ENCODE results near the gene TRAP1. TPM values are rescaled to one million over a fixed set of nuclear protein-coding genes. Genes with fewer than 3 reads are reported as not detected.

The TRAP1 gene
- total RNA-seq, 1 donor from 2014 or later, result 97.3 TPM

DNA sequence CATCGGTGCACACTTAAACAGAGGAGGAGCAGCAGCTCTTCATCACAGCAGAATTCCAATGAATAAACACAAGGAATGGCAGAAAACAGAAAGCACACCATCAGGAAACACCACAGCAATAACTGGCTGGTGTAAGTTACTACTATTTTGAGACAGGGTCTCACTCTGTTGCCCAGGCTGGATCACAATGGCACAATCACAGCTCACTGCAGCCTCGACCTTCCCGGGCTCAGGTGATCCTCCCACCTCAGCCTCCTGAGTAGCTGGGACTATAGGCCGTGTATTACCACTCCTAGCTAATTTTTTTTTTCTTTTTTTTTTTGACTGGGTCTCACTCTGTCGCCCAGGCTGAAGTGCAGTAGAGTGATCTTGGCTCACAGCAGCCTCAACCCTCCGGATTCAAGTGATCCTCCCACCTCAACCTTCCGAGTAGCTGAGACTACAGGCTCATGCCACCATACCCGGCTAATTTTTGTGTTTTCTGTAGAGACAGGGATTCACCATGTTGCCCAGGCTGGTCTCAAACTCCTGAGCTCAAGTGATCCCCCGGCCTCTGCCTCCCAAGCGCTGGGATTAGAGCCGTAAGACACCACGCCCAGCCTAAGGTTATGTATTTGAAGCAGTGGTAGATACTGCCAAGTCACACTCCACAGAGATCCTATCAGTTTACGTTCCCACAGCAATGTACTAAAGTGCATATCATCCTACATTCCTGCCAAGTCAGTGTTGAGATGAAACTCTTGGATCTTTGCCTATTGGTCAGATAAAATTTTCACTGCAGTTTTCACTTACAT, 20.7 kb downstream of the TRAP1 start:
- no peaks in the 10 kb centered on the region for H3K36me3 Mint-ChIP-seq (ENCODE audit: unreplicated experiment)
- H3K4me1 Mint-ChIP-seq (ENCODE audit: low read depth, unreplicated experiment), result peaks cover 22% of the 10 kb centered on the region
- TF ChIP-seq, protein P1, sequence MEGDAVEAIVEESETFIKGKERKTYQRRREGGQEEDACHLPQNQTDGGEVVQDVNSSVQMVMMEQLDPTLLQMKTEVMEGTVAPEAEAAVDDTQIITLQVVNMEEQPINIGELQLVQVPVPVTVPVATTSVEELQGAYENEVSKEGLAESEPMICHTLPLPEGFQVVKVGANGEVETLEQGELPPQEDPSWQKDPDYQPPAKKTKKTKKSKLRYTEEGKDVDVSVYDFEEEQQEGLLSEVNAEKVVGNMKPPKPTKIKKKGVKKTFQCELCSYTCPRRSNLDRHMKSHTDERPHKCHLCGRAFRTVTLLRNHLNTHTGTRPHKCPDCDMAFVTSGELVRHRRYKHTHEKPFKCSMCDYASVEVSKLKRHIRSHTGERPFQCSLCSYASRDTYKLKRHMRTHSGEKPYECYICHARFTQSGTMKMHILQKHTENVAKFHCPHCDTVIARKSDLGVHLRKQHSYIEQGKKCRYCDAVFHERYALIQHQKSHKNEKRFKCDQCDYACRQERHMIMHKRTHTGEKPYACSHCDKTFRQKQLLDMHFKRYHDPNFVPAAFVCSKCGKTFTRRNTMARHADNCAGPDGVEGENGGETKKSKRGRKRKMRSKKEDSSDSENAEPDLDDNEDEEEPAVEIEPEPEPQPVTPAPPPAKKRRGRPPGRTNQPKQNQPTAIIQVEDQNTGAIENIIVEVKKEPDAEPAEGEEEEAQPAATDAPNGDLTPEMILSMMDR (IDR thresholded peaks at IDR 0.05; ENCODE audit: partially characterized antibody, unreplicated experiment), result no peak
- peak overlapping the region; percentile 9 for H3K4me3 Mint-ChIP-seq (ENCODE audit: unreplicated experiment)
- H3K9me3 Mint-ChIP-seq (ENCODE audit: unreplicated experiment), result peaks cover 8% of the 10 kb centered on the region
- peak overlapping the region; percentile 93 for H3K27ac Mint-ChIP-seq (ENCODE audit: unreplicated experiment)
- no peak for DNase-seq
- no peaks in the 10 kb centered on the region for H3K27me3 Mint-ChIP-seq (ENCODE audit: unreplicated experiment)

DNA sequence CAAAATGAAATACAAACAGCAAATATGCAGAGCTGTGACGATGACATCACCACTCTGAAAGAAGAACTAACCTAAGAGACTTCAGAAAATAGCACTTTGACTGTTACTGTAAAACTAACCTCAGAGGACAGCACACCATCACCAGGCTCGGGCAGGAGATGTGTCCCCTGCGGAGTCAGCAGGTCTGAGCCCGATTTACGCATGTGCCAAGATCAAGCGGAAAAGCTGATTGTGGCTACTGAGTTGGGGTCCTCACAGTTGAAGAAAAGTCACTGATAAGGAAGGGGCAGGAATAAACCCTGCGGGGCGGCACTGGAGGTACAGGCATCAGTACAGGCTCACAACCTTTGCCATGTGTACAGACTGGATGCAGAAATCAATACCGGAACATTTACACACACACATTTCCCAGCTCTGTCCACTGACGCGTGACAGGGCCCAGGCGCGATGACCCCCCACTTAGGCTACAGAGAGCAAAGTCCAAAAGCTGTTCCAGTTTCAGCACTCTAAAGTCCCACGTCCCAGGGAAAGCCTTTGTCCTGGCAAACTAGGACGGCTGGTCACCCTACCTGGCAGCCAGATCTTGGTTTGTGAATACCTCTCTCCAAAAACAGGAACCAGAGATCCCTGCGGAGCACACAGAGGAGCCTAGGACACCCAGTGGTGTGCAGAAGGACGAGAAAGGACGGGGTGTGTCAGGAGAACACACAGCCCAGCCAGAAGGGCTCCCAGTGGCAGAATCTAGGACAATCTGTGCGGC, 21.5 kb downstream of the TRAP1 start:
- H3K4me3 Mint-ChIP-seq (ENCODE audit: unreplicated experiment), result peak overlapping the region; percentile 74
- H3K9me3 Mint-ChIP-seq (ENCODE audit: unreplicated experiment), result peaks cover 9% of the 10 kb centered on the region
- TF ChIP-seq, protein P1 (IDR thresholded peaks at IDR 0.05; ENCODE audit: partially characterized antibody, unreplicated experiment), result no peak
- H3K27me3 Mint-ChIP-seq (ENCODE audit: unreplicated experiment), result no peaks in the 10 kb centered on the region
- H3K36me3 Mint-ChIP-seq (ENCODE audit: unreplicated experiment), result no peaks in the 10 kb centered on the region
- peaks cover 17% of the 10 kb centered on the region for H3K4me1 Mint-ChIP-seq (ENCODE audit: low read depth, unreplicated experiment)
- H3K27ac Mint-ChIP-seq (ENCODE audit: unreplicated experiment), result peak overlapping the region; percentile 93
- no peak for DNase-seq

DNA sequence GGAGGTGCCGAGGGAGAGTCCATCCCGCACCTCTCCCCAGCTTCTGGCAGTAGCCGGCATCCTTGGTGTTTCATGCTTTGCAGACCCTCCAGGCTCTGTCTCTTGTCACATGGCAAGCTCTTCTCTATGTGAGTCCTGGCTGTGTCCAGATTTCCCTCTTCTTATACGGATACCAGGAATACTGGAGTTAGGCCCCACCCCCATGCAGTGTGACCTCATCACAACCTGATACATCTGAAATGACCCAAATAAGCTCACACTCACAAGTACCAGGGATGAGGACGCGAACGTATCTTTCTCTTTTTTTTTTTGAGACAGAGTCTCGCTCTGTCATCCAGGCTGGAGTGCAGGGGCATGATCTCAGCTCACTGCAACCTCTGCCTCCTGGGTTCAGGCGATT, 23.3 kb downstream of the TRAP1 start:
- Mint-ChIP-seq H3K4me1 (ENCODE audit: low read depth, unreplicated experiment) (peaks cover 24% of the 10 kb centered on the region), H3K27me3 (ENCODE audit: unreplicated experiment) (no peaks in the 10 kb centered on the region), H3K36me3 (ENCODE audit: unreplicated experiment) (no peaks in the 10 kb centered on the region), H3K27ac (ENCODE audit: unreplicated experiment) (peak overlapping the region; percentile 22), H3K9me3 (ENCODE audit: unreplicated experiment) (peaks cover 11% of the 10 kb centered on the region), H3K4me3 (ENCODE audit: unreplicated experiment) (no peak overlapping the region)
- DNase-seq, result no peak
- TF ChIP-seq, protein P1 (IDR thresholded peaks at IDR 0.05; ENCODE audit: partially characterized antibody, unreplicated experiment), result no peak

DNA sequence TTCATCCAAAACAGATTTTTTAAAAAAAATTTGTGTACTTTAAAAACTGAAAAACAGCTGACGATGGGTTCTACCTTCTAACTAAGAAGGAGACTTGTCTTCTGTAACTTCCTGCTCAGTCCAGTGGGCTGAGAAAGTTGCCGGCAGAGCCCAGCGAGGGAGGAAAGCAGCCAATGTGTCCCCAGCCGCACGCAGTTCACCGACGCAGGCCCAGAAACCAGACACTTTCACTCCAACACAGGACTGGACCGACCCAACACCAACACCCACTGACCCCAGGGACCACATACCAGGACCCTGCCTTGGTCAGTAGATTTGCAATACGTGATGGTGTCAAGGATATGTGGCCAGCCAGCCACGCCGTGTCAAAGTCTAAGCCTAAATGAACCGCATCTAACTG, 25.6 kb downstream of the TRAP1 start:
- DNase-seq, result no peak
- TF ChIP-seq, protein P1 (IDR thresholded peaks at IDR 0.05; ENCODE audit: partially characterized antibody, unreplicated experiment), result no peak
- Mint-ChIP-seq H3K4me1 (ENCODE audit: low read depth, unreplicated experiment) (peaks cover 24% of the 10 kb centered on the region), H3K4me3 (ENCODE audit: unreplicated experiment) (no peak overlapping the region), H3K27me3 (ENCODE audit: unreplicated experiment) (no peaks in the 10 kb centered on the region), H3K9me3 (ENCODE audit: unreplicated experiment) (peaks cover 11% of the 10 kb centered on the region), H3K27ac (ENCODE audit: unreplicated experiment) (no peak overlapping the region), H3K36me3 (ENCODE audit: unreplicated experiment) (no peaks in the 10 kb centered on the region)
